ENCODE data around the gene HAPLN2. TPM values are rescaled to one million over a fixed set of nuclear protein-coding genes. Genes with fewer than 3 reads are reported as not detected.

Gene HAPLN2
- polyA plus RNA-seq, 1 donor (not counting 4 experiments of a cell fraction or from before 2014, with no cell fraction given) = not detected

- no peaks in the 10 kb centered on the region for H3K79me2 ChIP-seq (ENCODE audit: control insufficient read depth, insufficient read depth, low read length)
- no peaks in the 10 kb centered on the region for H4K20me1 ChIP-seq (ENCODE audit: control insufficient read depth, extremely low read depth, insufficient read depth, low read length)
- no peak for FAIRE-seq
- H3K27ac ChIP-seq (ENCODE audit: control insufficient read depth, insufficient read depth, low read length) = no peak overlapping the region
- dilution Hi-C loops (cut with MboI; ENCODE audit: extremely low pct_ligation_motif_present, low sequenced_read_pairs) = no loop called here
- H2AFZ ChIP-seq (ENCODE audit: control insufficient read depth, low read length) = no peak overlapping the region
- TF ChIP-seq EZH2 (IDR thresholded peaks at IDR 0.05; ENCODE audit: low read length) = no peak
- TF ChIP-seq, protein P1, sequence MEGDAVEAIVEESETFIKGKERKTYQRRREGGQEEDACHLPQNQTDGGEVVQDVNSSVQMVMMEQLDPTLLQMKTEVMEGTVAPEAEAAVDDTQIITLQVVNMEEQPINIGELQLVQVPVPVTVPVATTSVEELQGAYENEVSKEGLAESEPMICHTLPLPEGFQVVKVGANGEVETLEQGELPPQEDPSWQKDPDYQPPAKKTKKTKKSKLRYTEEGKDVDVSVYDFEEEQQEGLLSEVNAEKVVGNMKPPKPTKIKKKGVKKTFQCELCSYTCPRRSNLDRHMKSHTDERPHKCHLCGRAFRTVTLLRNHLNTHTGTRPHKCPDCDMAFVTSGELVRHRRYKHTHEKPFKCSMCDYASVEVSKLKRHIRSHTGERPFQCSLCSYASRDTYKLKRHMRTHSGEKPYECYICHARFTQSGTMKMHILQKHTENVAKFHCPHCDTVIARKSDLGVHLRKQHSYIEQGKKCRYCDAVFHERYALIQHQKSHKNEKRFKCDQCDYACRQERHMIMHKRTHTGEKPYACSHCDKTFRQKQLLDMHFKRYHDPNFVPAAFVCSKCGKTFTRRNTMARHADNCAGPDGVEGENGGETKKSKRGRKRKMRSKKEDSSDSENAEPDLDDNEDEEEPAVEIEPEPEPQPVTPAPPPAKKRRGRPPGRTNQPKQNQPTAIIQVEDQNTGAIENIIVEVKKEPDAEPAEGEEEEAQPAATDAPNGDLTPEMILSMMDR (optimal IDR thresholded peaks at IDR 0.05 in 1 of 3, IDR thresholded peaks at IDR 0.05 in 1 of 3, conservative IDR thresholded peaks at IDR 0.05 in 1 of 3; ENCODE audit: extremely low read depth in 1 of 3, insufficient read depth in 2 of 3, low read length in 3 of 3) = no peak
- H3K27me3 ChIP-seq (ENCODE audit: control insufficient read depth, extremely low read depth, insufficient read depth, low read length) = peaks cover 20% of the 10 kb centered on the region
- H3K4me1 ChIP-seq (ENCODE audit: control insufficient read depth, extremely low read depth, insufficient read depth, low read length) = no peaks in the 10 kb centered on the region
- no peak for DNase-seq (ENCODE audit: low read depth, low spot score)
- H3K4me3 ChIP-seq (ENCODE audit: control insufficient read depth in 2 of 3, extremely low read depth in 1 of 3, insufficient read depth in 2 of 3, low read depth in 1 of 3, low read length in 3 of 3) = no peak overlapping the region
- H3K9ac ChIP-seq (ENCODE audit: control insufficient read depth, extremely low read depth, insufficient read depth, low read length) = no peak overlapping the region
- H3K4me2 ChIP-seq (ENCODE audit: control insufficient read depth, extremely low read depth, insufficient read depth, low read depth, low read length) = no peak overlapping the region
- no peaks in the 10 kb centered on the region for H3K36me3 ChIP-seq (ENCODE audit: control insufficient read depth in 2 of 2, extremely low read depth in 1 of 2, insufficient read depth in 2 of 2, low read length in 2 of 2)
- H3K9me1 ChIP-seq (ENCODE audit: control insufficient read depth, extremely low read depth, insufficient read depth, low read length) = no peaks in the 10 kb centered on the region
- H3K9me3 ChIP-seq (ENCODE audit: control insufficient read depth, low read depth, low read length) = no peaks in the 10 kb centered on the region
These were observed 48.4 kb downstream of the HAPLN2 start for GRCh38 chr1:156667610-156667967.

GRCh38 chr1:156667968-156668709, 48.9 kb downstream of the HAPLN2 start:
- Histone ChIP-seq H2AFZ (ENCODE audit: control insufficient read depth, low read length) (no peak overlapping the region), H3K27me3 (ENCODE audit: control insufficient read depth, extremely low read depth, insufficient read depth, low read length) (peaks cover 25% of the 10 kb centered on the region), H4K20me1 (ENCODE audit: control insufficient read depth, extremely low read depth, insufficient read depth, low read length) (no peaks in the 10 kb centered on the region), H3K9me1 (ENCODE audit: control insufficient read depth, extremely low read depth, insufficient read depth, low read length) (no peaks in the 10 kb centered on the region), H3K27ac (ENCODE audit: control insufficient read depth, insufficient read depth, low read length) (no peak overlapping the region), H3K9me3 (ENCODE audit: control insufficient read depth, low read depth, low read length) (no peaks in the 10 kb centered on the region), H3K9ac (ENCODE audit: control insufficient read depth, extremely low read depth, insufficient read depth, low read length) (no peak overlapping the region), H3K36me3 (ENCODE audit: control insufficient read depth in 2 of 2, extremely low read depth in 1 of 2, insufficient read depth in 2 of 2, low read length in 2 of 2) (no peaks in the 10 kb centered on the region), H3K79me2 (ENCODE audit: control insufficient read depth, insufficient read depth, low read length) (no peaks in the 10 kb centered on the region), H3K4me2 (ENCODE audit: control insufficient read depth, extremely low read depth, insufficient read depth, low read depth, low read length) (no peak overlapping the region), H3K4me1 (ENCODE audit: control insufficient read depth, extremely low read depth, insufficient read depth, low read length) (no peaks in the 10 kb centered on the region), H3K4me3 (ENCODE audit: control insufficient read depth in 2 of 3, extremely low read depth in 1 of 3, insufficient read depth in 2 of 3, low read depth in 1 of 3, low read length in 3 of 3) (no peak overlapping the region)
- FAIRE-seq (no peak), DNase-seq (ENCODE audit: low read depth, low spot score) (no peak)
- dilution Hi-C loops (cut with MboI; ENCODE audit: extremely low pct_ligation_motif_present, low sequenced_read_pairs) = no loop called here
- no peak for TF ChIP-seq EZH2 (IDR thresholded peaks at IDR 0.05; ENCODE audit: low read length)
- TF ChIP-seq, protein P1 (optimal IDR thresholded peaks at IDR 0.05 in 1 of 3, IDR thresholded peaks at IDR 0.05 in 1 of 3, conservative IDR thresholded peaks at IDR 0.05 in 1 of 3; ENCODE audit: extremely low read depth in 1 of 3, insufficient read depth in 2 of 3, low read length in 3 of 3) = no peak

All from keratinocyte (primary cell).